PC-9 (cell line): ENCODE data around the gene HAGHL. TPM values are rescaled to one million over a fixed set of nuclear protein-coding genes. Genes with fewer than 3 reads are reported as not detected.

Source experiments
- BruUV-seq: library from RNA; stranded (reverse); fragments of 400-500 nt; replicated peaks from 2 replicates; lab custom pipeline; 2021; lab: Mats Ljungman, UMichigan
- CTCF ChIA-PET: fragments of 300-600 bp; sonication (Branson Sonifier 250); formaldehyde crosslinking; loops from one replicate; lab custom pipeline; 2022; ENCODE audit warnings: antibody characterized with exemption; lab: Charles Lee
- POLR2A ChIA-PET: fragments of 300-600 bp; sonication (Branson Sonifier 250); formaldehyde crosslinking; loops from one replicate; lab custom pipeline; 2022; ENCODE audit warnings: antibody characterized with exemption; ENCODE audit not compliant: unreplicated experiment; lab: Charles Lee
- DNase-seq, 2 experiments: peaks; one replicate each; pipeline versions ENCODE4 v3.0.0 to v3.0.0-alpha.2; 2015 to 2022; ENCODE audit warnings: mixed read lengths in 1 of 2
- H2AFZ ChIP-seq: fragments of 200-600 bp; sonication (generic); 2 replicates; pipeline ENCODE4 v1.8.1; 2017; ENCODE audit warnings: antibody characterized with exemption
- H3F3A ChIP-seq: fragments of 200-600 bp; sonication (generic); 2 replicates; pipeline ENCODE4 v1.8.1; 2017; ENCODE audit warnings: antibody characterized with exemption, mild to moderate bottlenecking, low read depth; ENCODE audit not compliant: insufficient read depth
- H3K27ac ChIP-seq: fragments of 200-600 bp; sonication (generic); 2 replicates; pipeline ENCODE4 v1.6.1; 2016; ENCODE audit warnings: mixed run types
- H3K27me3 ChIP-seq: fragments of 200-600 bp; sonication (generic); 2 replicates; pipeline ENCODE4 v1.6.1; 2016; ENCODE audit warnings: low read depth, mixed run types; ENCODE audit not compliant: insufficient read depth
- H3K36me3 ChIP-seq: fragments of 200-600 bp; sonication (generic); 2 replicates; pipeline ENCODE4 v1.6.1; 2016; ENCODE audit warnings: low read depth, mixed run types
- H3K4me1 ChIP-seq: fragments of 200-600 bp; sonication (generic); replicated peaks from 2 replicates; pipeline ENCODE4 v1.6.1; 2016; ENCODE audit warnings: mixed run types; ENCODE audit not compliant: insufficient read depth
- H3K4me2 ChIP-seq: fragments of 200-600 bp; sonication (generic); 2 replicates; pipeline ENCODE4 v1.6.1; 2017; ENCODE audit warnings: mixed run types
- H3K4me3 ChIP-seq: fragments of 200-600 bp; sonication (generic); 2 replicates; pipeline ENCODE4 v1.6.1; 2016; ENCODE audit warnings: mixed run types
- H3K79me2 ChIP-seq: fragments of 200-600 bp; sonication (generic); 2 replicates; pipeline ENCODE4 v1.6.1; 2017; ENCODE audit warnings: low read depth, mixed run types
- H3K9me2 ChIP-seq: fragments of 200-600 bp; sonication (generic); 2 replicates; pipeline ENCODE4 v1.8.1; 2017; ENCODE audit warnings: mild to moderate bottlenecking; ENCODE audit not compliant: insufficient read depth
- H3K9me3 ChIP-seq: fragments of 200-600 bp; sonication (generic); 2 replicates; pipeline ENCODE4 v1.8.1; 2016; ENCODE audit warnings: low read depth; ENCODE audit not compliant: insufficient read depth
- H4K20me1 ChIP-seq: fragments of 200-600 bp; sonication (generic); 2 replicates; pipeline ENCODE4 v1.8.1; 2017; ENCODE audit not compliant: insufficient read depth
- EZH2 ChIP-seq: fragments of 200-600 bp; sonication (generic); IDR thresholded peaks from 2 replicates; pipeline ENCODE4 v1.8.0; 2017; ENCODE audit warnings: antibody characterized with exemption, low read depth
- intact Hi-C: fragments of 100-400 bp; cut with micrococcal nuclease; formaldehyde crosslinking; loops from one replicate; pipeline ENCODE4 v1.10.0; 2022; ENCODE audit not compliant: unreplicated experiment
- total RNA-seq: library from RNA; stranded (reverse); gene quantifications from 2 replicates; pipeline ENCODE4 v1.2.3, GENCODE V29; 2021
- TF ChIP-seq, protein P1 (sequence below): fragments of 200-600 bp; sonication (generic); conservative IDR thresholded peaks from 2 replicates; pipeline ENCODE4 v1.6.1; 2017; ENCODE audit warnings: mixed run types, antibody characterized with exemption, mild to moderate bottlenecking, moderate library complexity

The HAGHL gene
- total RNA-seq, 1 experiment from 2014 or later = 31.0 TPM

DNA sequence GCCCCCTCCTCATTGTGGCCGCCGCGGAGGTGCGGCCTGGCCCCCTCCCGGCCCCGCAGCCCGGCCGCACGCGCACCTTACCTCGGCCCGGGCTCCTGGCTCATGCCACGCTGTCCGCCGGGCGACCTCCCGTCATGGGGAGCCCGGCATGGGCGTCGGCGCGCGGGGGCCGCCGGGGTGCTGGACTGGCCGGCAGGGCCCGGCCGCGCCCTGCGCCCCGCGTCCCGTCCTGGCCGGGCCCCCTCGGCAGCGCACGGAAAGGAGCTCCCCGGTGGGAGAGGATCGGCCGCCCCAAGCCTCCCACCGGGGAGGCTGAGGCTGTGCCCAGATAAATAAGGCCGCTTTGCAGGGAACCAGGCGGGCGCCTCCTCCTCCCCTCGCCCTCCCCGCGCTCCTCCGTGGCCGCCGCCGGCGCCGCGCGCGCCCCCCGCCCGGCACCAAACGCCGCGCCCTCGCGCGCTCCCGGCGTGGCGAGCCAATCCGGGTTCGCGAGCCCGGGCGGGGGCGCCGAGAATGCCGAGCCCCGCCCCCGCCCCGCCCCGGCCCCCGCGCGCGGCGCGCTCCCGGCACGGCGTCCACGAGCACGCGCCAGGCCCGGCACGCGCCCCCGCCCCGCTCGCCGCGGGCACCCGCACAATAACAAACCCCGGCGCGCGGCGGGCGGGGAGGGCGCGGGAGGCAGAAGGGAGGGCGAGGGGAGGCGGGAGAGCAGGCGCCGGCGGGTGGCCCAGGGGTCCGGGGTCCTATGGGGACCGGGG is 21.3 kb upstream of the HAGHL start, which contains the start of gene FBXL16:
Gene FBXL16 (minus strand): TSS at position 371 of the 758 bp plus-strand sequence. CDS start 8,396 bp downstream, outside the sequence.
- peak in 1 of 2 experiments; percentile 60 for DNase-seq
- H2AFZ ChIP-seq = no peak within 1 kb of the TSS
- ChIA-PET CTCF (interaction anchor here (0.6 kb wide), 1 partner anchor 47 kb away, joined by 3 read pairs; no protein-coding TSS in a partner anchor), POLR2A (no interaction called here)
- H3K4me1 ChIP-seq = no peaks in the 10 kb centered on the region; the same call in 1 of the 2 replicates
- no peaks in the 10 kb centered on the region for H3K9me3 ChIP-seq
- peak within 1 kb of the TSS; percentile 61 for H3K4me2 ChIP-seq
- peaks cover 75% of the 10 kb centered on the region for H3K27me3 ChIP-seq
- H3K36me3 ChIP-seq = no peaks in the 10 kb centered on the region
- TF ChIP-seq EZH2 = no peak
- TF ChIP-seq, protein P1, sequence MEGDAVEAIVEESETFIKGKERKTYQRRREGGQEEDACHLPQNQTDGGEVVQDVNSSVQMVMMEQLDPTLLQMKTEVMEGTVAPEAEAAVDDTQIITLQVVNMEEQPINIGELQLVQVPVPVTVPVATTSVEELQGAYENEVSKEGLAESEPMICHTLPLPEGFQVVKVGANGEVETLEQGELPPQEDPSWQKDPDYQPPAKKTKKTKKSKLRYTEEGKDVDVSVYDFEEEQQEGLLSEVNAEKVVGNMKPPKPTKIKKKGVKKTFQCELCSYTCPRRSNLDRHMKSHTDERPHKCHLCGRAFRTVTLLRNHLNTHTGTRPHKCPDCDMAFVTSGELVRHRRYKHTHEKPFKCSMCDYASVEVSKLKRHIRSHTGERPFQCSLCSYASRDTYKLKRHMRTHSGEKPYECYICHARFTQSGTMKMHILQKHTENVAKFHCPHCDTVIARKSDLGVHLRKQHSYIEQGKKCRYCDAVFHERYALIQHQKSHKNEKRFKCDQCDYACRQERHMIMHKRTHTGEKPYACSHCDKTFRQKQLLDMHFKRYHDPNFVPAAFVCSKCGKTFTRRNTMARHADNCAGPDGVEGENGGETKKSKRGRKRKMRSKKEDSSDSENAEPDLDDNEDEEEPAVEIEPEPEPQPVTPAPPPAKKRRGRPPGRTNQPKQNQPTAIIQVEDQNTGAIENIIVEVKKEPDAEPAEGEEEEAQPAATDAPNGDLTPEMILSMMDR = no peak
- no TSS peak for BruUV-seq
- H3K79me2 ChIP-seq = no peaks in the 10 kb centered on the region
- H3F3A ChIP-seq = peaks cover 6% of the 10 kb centered on the region; the same call in 1 of the 2 replicates
- intact Hi-C loops = no loop called here
- no peaks in the 10 kb centered on the region for H3K9me2 ChIP-seq
- H3K27ac ChIP-seq = no peak within 1 kb of the TSS
- 0 out of 2 replicates have a peak, but pooled peaks cover 4% of the 10 kb centered on the region for H4K20me1 ChIP-seq
- H3K4me3 ChIP-seq = peak within 1 kb of the TSS; percentile 49

GRCh38 chr16:706189-707061 is 20.5 kb upstream of the HAGHL start:
- H3K36me3 ChIP-seq = no peaks in the 10 kb centered on the region
- no TSS peak for BruUV-seq
- no peaks in the 10 kb centered on the region for H3K9me3 ChIP-seq
- no peak for DNase-seq
- 0 out of 2 replicates have a peak, but pooled peaks cover 4% of the 10 kb centered on the region for H4K20me1 ChIP-seq
- no peaks in the 10 kb centered on the region for H3K9me2 ChIP-seq
- H3K79me2 ChIP-seq = no peaks in the 10 kb centered on the region
- H3K4me2 ChIP-seq = peak overlapping the region; percentile 36; the same call in 1 of the 2 replicates
- TF ChIP-seq, protein P1 = no peak
- TF ChIP-seq EZH2 = 0 out of 2 replicates have a peak, but pooled peaks have one; percentile 52
- peaks cover 79% of the 10 kb centered on the region for H3K27me3 ChIP-seq
- no peak overlapping the region for H2AFZ ChIP-seq
- ChIA-PET CTCF (interaction anchor here (0.6 to 0.7 kb wide), 3 partner anchors 27 to 641 kb away, joined by 3 to 7 read pairs (median 4); no protein-coding TSS in a partner anchor), POLR2A (no interaction called here)
- intact Hi-C loops = no loop called here
- H3F3A ChIP-seq = peaks cover 6% of the 10 kb centered on the region; the same call in 1 of the 2 replicates
- no peak overlapping the region; the same call in 1 of the 2 replicates for H3K4me3 ChIP-seq
- H3K4me1 ChIP-seq = peaks cover 4% of the 10 kb centered on the region; the same call in 1 of the 2 replicates
- H3K27ac ChIP-seq = no peak overlapping the region
